GM19452 (cell line): ENCODE measurements around the gene SUN1.

Experiments used
- ATAC-seq: cut with Tn5 transposase; IDR thresholded peaks from one replicate; pipeline ENCODE4 v1.9.1; 2021; ENCODE audit not compliant: unreplicated experiment

Gene SUN1

DNA sequence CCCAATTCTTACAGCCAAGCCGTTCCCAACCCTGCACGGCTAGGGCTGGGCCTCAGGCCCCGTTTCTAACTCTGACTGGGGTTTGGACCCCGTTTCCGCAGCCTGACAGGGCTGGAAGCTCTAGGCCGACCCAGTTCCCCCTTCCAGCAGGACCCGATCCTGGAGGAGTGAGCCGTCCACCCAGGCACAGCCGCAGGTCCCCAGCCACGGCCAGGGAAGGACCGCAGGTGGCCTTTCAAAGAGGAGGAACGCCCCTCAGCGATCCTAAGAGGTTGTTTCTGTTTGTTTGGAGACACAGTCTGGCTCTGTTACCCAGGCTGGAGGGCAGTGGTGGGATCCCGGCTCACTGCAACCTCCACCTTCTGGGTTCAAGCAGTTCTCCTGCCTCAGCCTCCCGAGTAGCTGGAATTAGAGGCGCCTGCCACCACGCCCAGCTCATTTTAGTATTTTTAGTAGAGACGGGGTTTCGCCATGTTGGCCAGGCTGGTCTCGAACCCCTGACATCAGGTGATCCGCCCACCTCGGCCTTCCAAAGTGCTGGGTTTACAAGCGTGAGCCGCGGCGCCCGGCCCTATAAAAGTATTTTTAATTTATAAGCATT is 43.3 kb downstream of the SUN1 start:
- ATAC-seq: no peak

DNA sequence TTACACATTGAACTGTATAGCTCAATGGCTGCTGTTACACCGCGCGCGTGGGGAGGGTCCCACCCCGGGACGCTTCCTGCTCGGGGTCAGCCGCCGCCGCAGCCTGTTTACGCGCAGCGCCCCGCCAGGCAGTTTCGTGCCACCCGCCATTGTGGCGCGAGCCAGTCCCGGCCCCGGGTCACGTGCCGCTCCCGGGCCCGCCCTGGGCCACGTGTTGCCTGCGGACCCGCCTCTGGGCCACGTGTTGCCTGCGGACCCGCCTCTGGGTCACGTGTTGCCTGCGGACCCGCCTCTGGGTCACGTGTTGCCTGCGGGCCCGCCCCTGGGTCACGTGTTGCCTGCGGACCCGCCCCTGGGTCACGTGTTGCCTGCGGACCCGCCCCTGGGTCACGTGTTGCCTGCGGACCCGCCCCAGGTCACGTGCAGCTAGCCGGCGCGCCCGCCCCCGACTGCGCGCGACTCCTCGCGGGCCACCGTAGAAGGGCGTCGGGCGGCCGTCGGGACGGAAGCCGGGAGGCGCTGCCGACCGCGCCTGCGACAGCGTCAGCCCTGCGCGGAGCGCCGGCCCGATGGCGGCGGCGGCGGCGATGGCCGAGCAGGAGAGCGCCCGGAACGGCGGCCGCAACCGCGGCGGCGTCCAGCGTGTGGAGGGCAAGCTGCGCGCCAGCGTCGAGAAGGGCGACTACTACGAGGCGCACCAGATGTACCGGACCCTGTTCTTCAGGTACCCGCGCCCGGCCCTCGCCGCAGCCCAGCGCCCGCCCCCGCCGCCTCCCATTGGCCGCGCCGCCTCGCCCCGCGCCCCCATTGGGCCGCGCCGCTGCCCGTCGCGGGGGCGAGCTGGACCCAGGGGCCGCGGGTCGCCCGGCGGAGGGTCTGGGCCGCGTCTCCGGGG is 44.0 kb downstream of the SUN1 start, which contains the start of gene GET4:
Gene GET4 (plus strand): TSS at position 478 of the 895 bp plus-strand sequence. CDS start 92 bp downstream, at position 570.
- peak; percentile 72 for ATAC-seq

DNA sequence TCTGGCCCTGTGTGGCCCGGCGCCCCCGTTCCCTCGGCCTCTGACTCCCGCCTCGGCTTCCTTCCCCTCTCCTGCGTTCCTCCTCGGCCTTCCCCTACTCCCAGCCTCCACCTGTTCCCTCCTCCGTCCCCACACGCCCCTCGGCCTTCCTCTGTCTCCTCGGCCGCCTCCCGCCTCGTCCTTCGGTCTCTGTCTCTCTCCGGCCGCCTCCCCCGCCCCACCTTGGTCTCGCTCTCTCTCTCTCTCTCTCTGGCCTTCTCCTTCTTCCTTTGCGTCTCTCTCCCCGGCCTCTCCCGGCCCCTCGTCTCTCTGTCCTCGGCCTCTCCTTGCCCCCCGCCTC is 44.7 kb downstream of the SUN1 start:
- peak; percentile 32 for ATAC-seq

DNA sequence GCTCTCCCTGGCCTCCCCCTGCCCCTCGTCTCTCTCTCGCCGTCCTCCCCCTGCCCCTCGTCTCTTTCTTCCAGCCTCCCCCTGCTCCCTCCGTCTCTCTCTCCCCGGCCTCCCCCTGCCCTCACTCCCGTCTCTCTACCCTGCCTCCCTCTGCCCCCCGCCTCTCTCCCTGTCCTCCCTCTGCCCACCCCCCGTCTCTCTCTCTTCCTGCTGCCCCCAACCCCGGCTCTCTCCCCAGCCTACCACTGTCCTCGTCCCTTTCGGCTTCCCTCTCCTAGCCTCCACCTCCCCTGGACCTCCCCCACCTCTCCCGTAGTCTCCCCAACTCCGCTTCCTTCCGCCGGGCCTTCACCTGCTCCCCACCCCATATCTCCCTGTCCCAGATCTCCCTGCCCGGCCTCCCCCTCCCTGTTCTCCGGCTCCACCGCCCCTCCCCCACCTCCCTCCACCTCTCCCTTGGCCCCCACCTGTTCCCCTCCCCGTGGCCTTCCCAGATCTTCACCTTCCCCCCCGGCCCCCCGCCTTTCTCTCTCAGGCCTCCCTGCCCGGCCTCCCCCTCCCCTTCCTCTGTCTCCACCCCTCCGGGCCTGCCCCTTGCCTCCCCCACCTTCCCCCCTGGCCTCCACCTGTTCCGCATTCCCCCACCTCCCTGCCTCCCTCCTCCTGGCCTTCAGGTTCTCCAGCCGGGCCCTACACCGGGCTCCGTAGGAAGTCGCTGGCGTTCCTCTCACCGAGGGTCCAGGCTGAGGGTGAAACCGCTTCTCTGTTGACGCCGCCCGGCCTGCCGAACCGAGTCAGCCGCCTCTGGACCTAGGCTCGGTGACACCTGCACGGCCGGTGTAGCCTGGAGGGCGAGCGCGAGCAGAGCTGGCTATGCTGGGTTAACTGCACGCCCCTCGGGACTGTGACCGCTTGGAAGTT is 45.3 kb downstream of the SUN1 start:
- ATAC-seq: no peak

DNA sequence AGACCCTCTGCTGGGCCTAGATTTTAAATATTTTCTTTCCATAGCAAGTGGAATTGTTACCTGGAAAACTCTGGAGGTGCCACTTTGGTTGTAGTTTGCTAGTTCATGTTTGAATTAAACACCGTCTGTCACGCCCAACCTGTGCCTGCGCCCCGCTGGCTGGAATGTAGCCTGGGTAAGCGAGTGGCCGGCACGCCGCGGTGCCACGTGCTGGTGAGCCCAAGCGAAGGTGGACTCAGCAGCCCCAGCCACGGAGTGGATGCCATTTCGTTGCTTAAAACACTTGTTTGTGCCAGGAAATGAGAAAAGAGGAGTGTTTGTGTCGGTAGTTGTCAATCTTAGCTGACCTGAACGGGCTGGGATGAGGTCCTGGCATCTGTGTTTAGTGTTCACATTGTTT is 46.8 kb downstream of the SUN1 start:
- no peak for ATAC-seq

DNA sequence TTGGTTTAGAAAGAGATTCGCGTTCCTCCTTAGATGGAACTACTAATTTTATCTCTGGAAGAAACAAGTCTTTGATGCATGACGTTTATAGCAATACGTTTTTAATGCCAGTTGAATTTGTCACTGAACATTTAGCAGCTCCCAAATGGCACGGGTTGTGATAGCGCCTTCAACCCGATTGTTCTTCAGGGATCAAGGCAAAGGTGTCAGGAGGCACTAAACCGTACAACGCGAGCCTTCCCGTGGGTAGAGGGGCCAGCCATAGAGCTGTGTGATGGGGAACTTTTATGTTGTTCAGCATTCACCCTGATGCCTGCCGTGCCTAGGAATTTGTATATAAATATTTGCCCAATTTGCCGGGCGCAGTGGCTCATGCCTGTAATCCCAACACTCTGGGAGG is 47.4 kb downstream of the SUN1 start:
- ATAC-seq: no peak

DNA sequence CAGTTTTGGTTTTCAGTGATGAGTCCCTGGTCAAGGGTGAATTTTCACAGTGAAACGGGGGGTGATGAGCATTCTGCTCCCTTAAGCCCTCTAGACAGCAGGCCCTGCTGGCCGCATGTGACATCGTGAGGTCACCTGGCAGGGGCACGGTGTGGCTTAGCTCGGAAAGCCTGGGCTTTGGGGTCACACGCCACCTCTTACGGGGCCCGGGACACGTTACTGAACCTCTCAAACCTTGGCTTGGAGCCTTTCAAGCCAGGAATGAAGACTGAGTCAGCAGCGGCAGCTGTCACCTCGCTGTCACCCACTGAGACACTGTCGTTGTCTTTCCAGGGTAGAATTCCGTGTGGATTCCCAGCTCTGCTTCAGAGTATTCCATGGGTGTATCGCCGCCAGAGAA is 48.2 kb downstream of the SUN1 start:
- no peak for ATAC-seq

DNA sequence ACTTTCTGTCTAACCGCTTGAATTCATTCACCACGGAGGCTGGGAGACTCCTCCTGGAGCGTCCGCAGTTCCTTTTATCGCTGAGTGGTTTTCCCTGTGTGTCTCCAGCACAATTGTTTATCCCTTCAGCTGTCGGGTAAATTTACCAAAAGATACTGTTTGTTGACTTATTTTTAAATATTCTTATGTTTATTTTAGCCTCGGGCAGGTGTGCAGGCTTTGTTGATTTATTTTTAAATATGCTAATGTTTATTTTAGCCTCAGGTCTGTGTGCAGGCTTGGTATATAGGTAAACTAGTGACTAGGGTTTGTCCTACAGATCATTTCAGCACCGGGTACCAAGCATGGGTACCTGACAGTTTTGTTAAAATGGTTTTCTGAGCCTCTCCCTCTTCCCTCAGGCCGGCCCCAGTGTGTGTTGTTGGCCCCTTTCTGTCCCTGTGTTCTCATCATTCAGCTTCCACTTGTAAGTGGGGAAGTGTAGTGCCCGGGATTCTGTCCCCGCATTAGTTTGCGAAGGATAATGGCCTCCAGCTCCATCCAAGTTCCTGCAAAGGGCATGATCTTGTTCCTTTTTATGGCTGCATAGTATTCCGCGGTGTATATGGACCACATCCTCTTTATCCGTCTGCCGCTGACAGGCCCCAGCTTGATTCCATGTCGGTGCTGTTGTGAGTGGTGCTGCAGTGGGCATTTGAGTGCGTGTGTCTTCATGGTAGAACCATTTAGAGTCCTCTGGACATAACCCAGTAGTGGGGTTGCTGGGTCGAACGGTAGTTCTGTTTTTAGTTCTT is 49.4 kb downstream of the SUN1 start:
- no peak for ATAC-seq

DNA sequence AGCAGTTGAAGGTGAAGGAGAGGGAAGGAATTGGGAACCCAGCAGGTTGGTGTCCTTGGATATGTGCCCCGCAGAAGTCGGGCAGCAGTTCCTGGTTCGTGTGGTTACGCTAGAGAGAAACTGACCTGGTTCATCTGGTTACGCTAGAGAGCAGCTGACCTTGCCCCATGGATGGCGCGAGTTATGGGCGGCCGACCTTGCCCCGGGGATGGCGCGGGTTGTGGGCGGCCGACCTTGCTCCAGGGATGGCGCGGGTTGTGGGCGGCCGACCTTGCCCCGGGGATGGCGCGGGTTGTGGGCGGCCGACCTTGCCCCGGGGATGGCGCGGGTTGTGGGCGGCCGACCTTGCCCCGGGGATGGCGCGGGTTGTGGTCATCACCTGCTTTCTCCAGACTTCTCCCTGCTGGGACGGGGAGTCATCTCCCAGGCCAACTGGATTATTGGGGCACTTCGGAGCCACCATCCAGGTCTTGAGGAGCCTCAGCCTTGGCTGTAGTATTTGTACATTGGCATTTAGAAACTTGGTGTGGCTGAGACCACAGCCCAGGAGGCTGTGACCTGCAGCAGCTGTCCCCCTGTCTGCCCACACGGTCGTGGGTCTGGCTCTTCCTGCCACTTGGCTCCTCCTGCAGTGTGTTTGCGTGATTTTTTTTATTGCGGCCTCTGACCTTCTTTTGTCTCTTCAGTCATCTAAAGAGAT is 50.2 kb downstream of the SUN1 start:
- no peak for ATAC-seq

DNA sequence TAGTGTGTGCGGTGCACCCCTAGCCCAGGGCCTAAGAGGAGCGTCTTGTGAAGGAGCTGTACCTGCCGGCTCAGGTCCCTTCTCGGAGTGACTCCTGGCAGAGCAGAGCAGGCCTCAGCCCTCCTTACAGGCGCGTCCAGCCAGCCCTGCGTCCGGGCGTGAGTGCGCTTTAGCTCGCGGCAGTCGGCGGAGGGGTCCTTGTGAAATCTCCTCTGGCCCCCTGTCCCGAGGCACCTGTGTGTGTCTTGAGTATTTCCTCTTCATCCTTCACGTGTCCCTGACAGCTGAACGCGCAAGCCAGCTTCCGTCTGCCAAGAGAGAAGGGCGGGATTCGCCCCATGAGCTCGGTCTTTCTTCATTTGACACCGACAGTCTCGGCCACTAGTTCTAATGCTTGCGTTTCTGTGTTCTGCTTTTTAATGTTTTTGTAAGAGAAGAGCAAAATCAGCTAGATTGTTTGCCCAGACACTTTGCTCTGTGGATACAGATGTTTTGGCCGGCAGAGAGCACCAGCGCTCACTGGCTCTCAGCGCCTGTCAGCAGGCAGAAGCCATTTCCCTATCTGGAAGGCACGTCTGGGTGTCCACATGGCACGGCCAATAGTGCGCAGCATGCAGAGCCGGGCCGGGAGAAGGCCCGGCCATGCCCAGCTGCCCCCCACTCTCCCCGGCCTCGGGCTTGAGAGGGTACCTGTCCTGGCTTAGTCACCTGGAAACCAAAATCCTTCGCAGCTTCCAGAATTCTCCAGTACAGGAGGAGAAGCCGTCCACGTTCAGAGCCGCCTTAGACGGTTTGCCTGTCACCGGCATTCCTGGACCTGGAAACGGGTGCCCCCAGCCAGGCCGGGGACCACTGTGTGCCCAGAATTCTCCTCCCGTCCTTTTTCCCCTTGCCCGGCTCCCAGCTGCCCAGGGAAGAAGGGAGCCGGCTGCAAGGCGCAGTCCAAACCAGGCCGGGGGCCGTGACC is 51.1 kb downstream of the SUN1 start:
- no peak for ATAC-seq

DNA sequence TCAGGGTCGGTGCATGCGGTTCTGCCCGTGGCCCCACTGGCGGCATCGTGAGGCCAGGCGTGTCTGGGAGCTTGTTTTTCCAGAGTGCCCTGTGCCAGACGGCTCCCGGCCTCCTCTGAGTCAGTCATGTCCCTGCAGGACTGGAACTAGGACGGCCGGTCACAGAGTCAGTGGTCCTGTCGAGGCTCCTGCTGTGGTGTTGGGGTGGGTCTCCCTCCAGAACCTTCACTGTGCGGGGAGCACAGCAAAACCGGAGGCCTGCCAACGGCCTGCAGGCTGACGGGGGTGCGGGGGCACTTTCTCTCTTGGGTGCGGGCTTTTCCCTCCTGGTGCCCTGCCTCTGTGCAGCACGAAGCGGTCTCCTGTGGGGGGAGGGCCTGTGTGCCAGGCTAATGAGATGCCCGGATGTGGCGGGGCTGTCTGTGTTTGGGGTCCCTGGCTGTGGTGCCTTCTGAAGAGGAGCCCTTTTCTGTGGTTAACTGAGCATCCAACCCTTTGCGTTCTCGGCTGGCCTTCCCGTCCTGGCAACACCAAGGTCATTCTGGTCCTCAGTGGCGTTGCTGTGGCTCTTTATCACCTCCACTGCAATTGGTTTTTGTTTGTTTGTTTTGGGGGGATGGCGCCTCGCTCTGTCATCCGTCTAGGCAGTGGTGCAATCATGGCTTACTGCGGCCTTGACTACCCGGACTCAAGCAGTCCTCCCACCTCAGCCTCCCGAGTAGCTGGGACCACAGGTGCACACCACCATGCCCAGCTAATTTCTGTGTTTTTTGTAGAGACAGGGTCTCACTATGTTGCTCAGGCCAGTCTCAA is 52.1 kb downstream of the SUN1 start:
- ATAC-seq: no peak

DNA sequence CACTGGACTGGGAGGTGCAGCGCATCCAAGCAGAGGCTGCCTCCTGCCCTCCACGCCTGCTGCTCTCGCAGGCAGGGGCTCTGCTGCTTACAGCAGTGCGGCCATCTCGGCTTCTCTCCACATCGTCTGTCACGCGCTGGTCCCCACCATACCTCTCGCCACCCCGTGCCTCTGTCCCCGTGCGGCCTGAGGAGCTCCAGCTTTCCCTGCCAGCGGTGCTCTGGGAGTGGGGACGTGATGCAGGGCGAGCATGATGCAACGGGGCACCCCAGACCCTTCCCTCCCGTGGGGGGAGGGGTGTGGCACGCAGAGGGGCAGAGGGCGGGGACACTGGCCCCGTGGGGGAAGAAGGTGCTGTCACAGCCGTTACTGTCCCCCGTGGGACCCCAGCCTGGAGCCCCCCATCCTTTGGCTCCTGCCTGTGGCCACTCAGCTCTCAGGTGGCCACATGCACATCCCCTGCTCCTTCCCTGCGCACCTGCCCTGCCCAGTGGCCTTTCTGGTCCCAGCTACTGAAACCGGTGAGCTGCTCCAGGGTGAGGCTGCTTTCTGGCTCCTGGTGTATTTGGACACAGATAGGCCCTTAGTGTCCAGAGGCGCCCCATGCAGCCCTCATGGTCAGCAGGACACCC is 53.1 kb downstream of the SUN1 start:
- no peak for ATAC-seq

DNA sequence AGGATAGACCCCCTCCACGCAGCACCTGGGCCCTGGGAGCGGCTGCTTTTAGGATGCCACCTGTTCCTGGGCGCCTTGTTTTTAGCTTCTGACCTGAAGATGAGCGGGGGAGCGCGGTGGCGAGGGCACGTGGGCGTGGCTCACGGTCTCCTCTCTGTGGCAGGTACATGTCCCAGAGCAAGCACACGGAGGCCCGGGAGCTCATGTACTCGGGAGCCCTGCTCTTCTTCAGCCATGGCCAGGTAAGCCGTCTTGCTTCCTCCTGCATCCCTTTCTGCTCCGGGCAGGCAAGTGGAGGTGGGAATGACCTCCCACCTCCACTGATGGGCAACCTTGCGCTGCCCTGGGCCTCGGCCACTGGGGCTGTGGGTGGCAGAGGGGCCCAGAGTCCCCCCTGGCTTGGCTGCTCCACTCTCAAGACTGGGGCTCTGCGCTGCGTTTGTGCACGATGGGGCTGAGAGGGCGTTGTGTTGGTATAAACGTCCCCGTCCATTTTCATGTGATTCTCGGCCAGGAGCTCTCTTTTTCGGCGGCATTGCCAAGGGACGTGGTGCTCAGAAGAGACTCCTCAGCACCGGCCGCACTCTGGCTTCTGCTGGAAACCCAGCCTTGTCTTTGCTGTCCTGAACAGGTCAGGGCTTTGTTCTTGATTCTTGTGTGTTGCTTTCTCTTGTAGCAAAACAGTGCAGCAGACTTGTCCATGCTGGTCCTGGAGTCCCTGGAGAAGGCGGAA is 53.8 kb downstream of the SUN1 start:
- no peak for ATAC-seq

DNA sequence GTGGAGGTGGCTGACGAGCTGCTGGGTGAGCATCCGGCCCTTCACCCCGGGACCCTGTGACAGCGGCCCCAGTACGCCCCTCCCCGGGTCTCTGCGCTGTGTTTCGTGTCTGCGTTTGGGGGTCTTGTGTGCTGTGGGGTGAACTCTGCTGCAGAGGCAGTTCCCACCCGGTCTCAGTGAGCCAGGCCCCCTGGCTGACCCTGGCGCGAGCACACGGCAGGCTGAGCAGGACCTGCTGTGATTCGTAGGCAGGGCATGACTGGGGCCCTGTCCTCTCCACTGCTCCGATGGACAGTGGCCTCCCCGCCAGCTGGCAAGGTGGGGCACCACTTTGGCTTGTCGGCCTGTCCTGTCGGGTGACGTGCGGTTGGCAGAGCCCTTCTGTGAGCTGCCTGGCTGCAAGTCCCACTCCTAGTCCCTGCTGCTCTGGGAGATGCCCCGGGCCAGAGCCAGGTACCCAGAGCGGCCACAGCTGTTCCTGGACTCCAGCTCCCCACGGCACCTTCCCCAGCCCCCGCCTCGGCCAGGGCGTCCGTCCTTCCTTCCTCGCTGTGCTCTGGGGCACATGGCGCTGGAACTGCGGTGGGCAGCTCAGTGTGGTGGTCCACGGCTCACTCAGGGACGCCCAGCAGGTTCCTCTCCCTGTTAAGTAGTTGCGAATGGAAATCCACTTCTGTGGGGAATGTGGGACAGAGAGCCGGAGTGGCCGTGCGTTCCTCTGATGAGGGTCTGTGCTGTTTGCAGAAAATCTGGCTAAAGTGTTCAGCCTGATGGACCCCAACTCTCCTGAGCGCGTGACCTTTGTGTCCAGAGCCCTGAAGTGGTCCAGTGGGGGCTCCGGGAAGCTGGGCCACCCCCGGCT is 54.6 kb downstream of the SUN1 start:
- no peak for ATAC-seq

DNA sequence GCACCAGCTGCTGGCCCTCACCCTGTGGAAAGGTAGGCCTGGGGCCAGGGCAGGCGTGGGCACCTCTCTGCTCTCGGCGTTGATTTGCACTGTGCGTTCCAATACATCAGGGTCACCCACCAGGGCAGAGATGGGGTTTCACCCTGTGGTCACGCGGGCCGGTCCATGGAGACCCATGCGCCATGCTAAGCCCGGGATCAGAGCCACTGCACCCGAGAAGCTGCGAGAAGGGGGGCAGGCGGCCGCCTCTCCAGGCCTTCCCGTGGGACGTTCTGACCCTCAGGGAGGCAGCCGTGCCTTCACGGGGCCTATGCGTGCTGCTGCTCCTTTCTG is 55.2 kb downstream of the SUN1 start:
- no peak for ATAC-seq
